Liver (tissue), 9 donors: ENCODE data around the gene ING5. TPM values are rescaled to one million over a fixed set of nuclear protein-coding genes. Genes with fewer than 3 reads are reported as not detected.

Experiments
- DNase-seq: peaks from one replicate; pipeline ENCODE4 v3.0.0-alpha.2; 2017; ENCODE audit warnings: low spot score
- H3K27ac ChIP-seq, 2 donors: one replicate each; pipeline ENCODE4 v1.7.0; 2013; ENCODE audit warnings: inconsistent platforms in 2 of 2, low read length in 2 of 2, control low read depth in 1 of 2, low read depth in 1 of 2, mild to moderate bottlenecking in 1 of 2
- H3K27me3 ChIP-seq, 4 donors: one replicate each; pipeline versions ENCODE4 v1.6.1 to v1.7.0; 2013; ENCODE audit warnings: low read length in 3 of 4, inconsistent platforms in 1 of 4, mild to moderate bottlenecking in 1 of 4, moderate library complexity in 1 of 4; ENCODE audit not compliant: control insufficient read depth in 4 of 4, insufficient read depth in 4 of 4
- H3K36me3 ChIP-seq, 4 donors: one replicate each; pipeline versions ENCODE4 v1.6.1 to v1.7.0; 2013; ENCODE audit warnings: low read length in 3 of 4, mild to moderate bottlenecking in 3 of 4, low read depth in 1 of 4, moderate library complexity in 1 of 4; ENCODE audit not compliant: control insufficient read depth in 4 of 4, insufficient read depth in 3 of 4
- H3K4me1 ChIP-seq, 4 donors: one replicate each; pipeline versions ENCODE4 v1.6.1 to v1.7.0; 2013; ENCODE audit warnings: low read length in 3 of 4, mild to moderate bottlenecking in 3 of 4, moderate library complexity in 1 of 4; ENCODE audit not compliant: control insufficient read depth in 4 of 4, insufficient read depth in 4 of 4
- H3K4me3 ChIP-seq, 3 donors: one replicate each; pipeline versions ENCODE4 v1.6.1 to v1.7.0; 2013; ENCODE audit warnings: low read length in 3 of 3, control low read depth in 1 of 3, low read depth in 1 of 3, mild to moderate bottlenecking in 1 of 3
- H3K9ac ChIP-seq, 2 donors: one replicate each; pipeline ENCODE4 v1.7.0; 2013; ENCODE audit warnings: low read length in 2 of 2, mild to moderate bottlenecking in 2 of 2, moderate library complexity in 2 of 2, control low read depth in 1 of 2, low read depth in 1 of 2
- H3K9me3 ChIP-seq, 4 donors: one replicate each; pipeline versions ENCODE4 v1.6.1 to v1.7.0; 2013; ENCODE audit warnings: low read length in 3 of 4; ENCODE audit not compliant: control insufficient read depth in 4 of 4
- EGR1 ChIP-seq, 2 donors: IDR thresholded peaks; 2 replicates each; pipeline ENCODE4 v1.6.1; 2016 to 2018; ENCODE audit warnings: antibody characterized with exemption in 2 of 2, low read depth in 2 of 2
- FOXA2 ChIP-seq: IDR thresholded peaks from 2 replicates; pipeline ENCODE4 v1.6.1; 2016; ENCODE audit warnings: antibody characterized with exemption
- HNF4A ChIP-seq, 2 donors: conservative IDR thresholded peaks; 2 replicates each; pipeline ENCODE4 v1.6.1; 2016; ENCODE audit warnings: antibody characterized with exemption in 2 of 2, mild to moderate bottlenecking in 2 of 2
- HNF4G ChIP-seq: IDR thresholded peaks from 2 replicates; pipeline ENCODE4 v1.6.1; 2016; ENCODE audit warnings: antibody characterized with exemption
- JUND ChIP-seq, 2 donors: IDR thresholded peaks; 2 replicates each; pipeline ENCODE4 v1.6.1; 2016; ENCODE audit warnings: antibody characterized with exemption in 2 of 2
- RAD21 ChIP-seq, 2 donors: IDR thresholded peaks; 2 replicates each; pipeline ENCODE4 v1.6.1; 2016; ENCODE audit warnings: antibody characterized with exemption in 2 of 2, mild to moderate bottlenecking in 2 of 2
- REST ChIP-seq: IDR thresholded peaks from 2 replicates; pipeline ENCODE4 v1.6.1; 2016; ENCODE audit warnings: antibody characterized with exemption, mild to moderate bottlenecking
- SP1 ChIP-seq: IDR thresholded peaks from 2 replicates; pipeline ENCODE4 v1.6.1; 2018; ENCODE audit warnings: antibody characterized with exemption, mild to moderate bottlenecking
- ZBTB33 ChIP-seq: IDR thresholded peaks from 2 replicates; pipeline ENCODE4 v1.6.1; 2016; ENCODE audit warnings: antibody characterized with exemption
- WGBS: extraction: QIAGEN DNeasy Blood & Tissue Kit; methylation state at CpG from one replicate; pipeline ENCODE4 v1.1.7; 2013; 5-methylcytosine and 5-hydroxymethylcytosine counted together
- polyA plus RNA-seq, 2 donors: library from polyadenylated mRNA; stranded (reverse) in 1 of 2; unstranded in 1 of 2; fragments of 200-250 nt in 1 of 2; fragments of >200 nt in 1 of 2; fragmentation: Nextera tagmentation in 1 of 2; extraction: Ambion mirVana in 1 of 2; gene quantifications; one replicate each; pipeline versions ENCODE4 v1.2.1 to v1.2.3, GENCODE V29; 2013 to 2015
- total RNA-seq, 2 donors: library from RNA; depleted of rRNA; stranded (reverse); fragments of >200 nt; gene quantifications; one replicate each; pipeline ENCODE4 v1.2.3, GENCODE V29; 2014
- donor health status: healthy.
- donor health status: healthy.
- donor health status: healthy.
- donor health status: healthy.
- donor health status: healthy.

The ING5 gene
- total and polyA plus RNA-seq, 4 donors, result 7.2 to 24.2 (median 13.9) TPM

GRCh38 chr2:241752253-241752652, 50.4 kb downstream of the ING5 start:
- no peaks in the 10 kb centered on the region for H3K4me1 ChIP-seq
- no peak overlapping the region for H3K4me3 ChIP-seq
- H3K9ac ChIP-seq, result no peak overlapping the region
- 97% methylated on average over 14 of the region's 14 CpGs for WGBS
- H3K36me3 ChIP-seq, result peaks cover 4 to 55% (median 14%) of the 10 kb centered on the region in 4 donors
- no peaks in the 10 kb centered on the region for H3K9me3 ChIP-seq
- no peak overlapping the region for H3K27ac ChIP-seq
- DNase-seq, result no peak
- TF ChIP-seq EGR1 (IDR thresholded peaks at IDR 0.05; ENCODE audit: low read depth in 2 of 2), result no peak
- no peaks in the 10 kb centered on the region for H3K27me3 ChIP-seq

- WGBS, result 96% methylated on average over 21 of the region's 21 CpGs
- Histone ChIP-seq H3K36me3 (peaks cover 4 to 51% (median 14%) of the 10 kb centered on the region in 4 donors), H3K27me3 (no peaks in the 10 kb centered on the region), H3K27ac (no peak overlapping the region), H3K4me3 (no peak overlapping the region), H3K9ac (no peak overlapping the region), H3K4me1 (no peaks in the 10 kb centered on the region), H3K9me3 (no peaks in the 10 kb centered on the region)
- no peak for DNase-seq
- TF ChIP-seq JUND (IDR thresholded peaks at IDR 0.05), result no peak
Measured at GRCh38 chr2:241752689-241753276, 50.9 kb downstream of the ING5 start.

GRCh38 chr2:241753493-241753892, 51.7 kb downstream of the ING5 start:
- Histone ChIP-seq H3K4me3 (no peak overlapping the region), H3K36me3 (peaks cover 4 to 52% (median 18%) of the 10 kb centered on the region in 4 donors), H3K27me3 (no peaks in the 10 kb centered on the region), H3K27ac (no peak overlapping the region), H3K9ac (no peak overlapping the region), H3K4me1 (no peaks in the 10 kb centered on the region), H3K9me3 (no peaks in the 10 kb centered on the region)
- TF ChIP-seq HNF4G (no peak), ZBTB33 (no peak), REST (no peak), HNF4A (conservative IDR thresholded peaks at IDR 0.05) (no peak), SP1 (no peak), RAD21 (IDR thresholded peaks at IDR 0.05) (no peak), JUND (IDR thresholded peaks at IDR 0.05) (no peak), FOXA2 (no peak)
- no peak for DNase-seq
- WGBS, result 97% methylated on average over 17 of the region's 17 CpGs
